ENCODE data around the gene NARF. TPM values are rescaled to one million over a fixed set of nuclear protein-coding genes. Genes with fewer than 3 reads are reported as not detected.

The NARF gene
- total RNA-seq, 2 experiments from 2014 or later = 75.0 to 151 TPM

- Histone ChIP-seq H2AFZ (ENCODE audit: low read length) (peak overlapping the region; percentile 5; the same call in 1 of the 2 replicates), H4K20me1 (ENCODE audit: insufficient read depth, low read length) (0 out of 2 replicates have a peak, but pooled peaks cover 3% of the 10 kb centered on the region), H3K79me2 (ENCODE audit: insufficient read depth, low read depth, low read length) (peaks cover 27% of the 10 kb centered on the region; the same call in 1 of the 2 replicates), H3K4me1 (ENCODE audit: insufficient read depth, low read length, poor library complexity, severe bottlenecking) (peaks cover 20% of the 10 kb centered on the region), H3K9me2 (ENCODE audit: insufficient read depth, low read length) (no peaks in the 10 kb centered on the region), H3K4me2 (ENCODE audit: low read length) (peak overlapping the region; percentile 75), H3K4me3 (ENCODE audit: low read depth, low read length, poor library complexity, severe bottlenecking) (peak overlapping the region; percentile 84), H3K36me3 (ENCODE audit: insufficient read depth, low read length) (peaks cover 28% of the 10 kb centered on the region), H3K9me3 (ENCODE audit: low read length) (no peaks in the 10 kb centered on the region), H3K27ac (ENCODE audit: low read depth, low read length, poor library complexity, severe bottlenecking) (peak overlapping the region; percentile 44)
- no TSS peak for BruUV-seq (replicated peaks)
- DNase-seq (ENCODE audit: low spot score) = peak; percentile 51
- TF ChIP-seq EZH2phosphoT487 (IDR thresholded peaks at IDR 0.05; ENCODE audit: borderline replicate concordance, low read depth, low read length) = no peak
- TF ChIP-seq CTCF (conservative IDR thresholded peaks at IDR 0.05; ENCODE audit: low read length) = no peak
- CTCF ChIA-PET (ENCODE audit: unreplicated experiment) = no interaction called here
- intact Hi-C loops (cut with micrococcal nuclease; ENCODE audit: unreplicated experiment) = loop anchor here (2.0 to 5.0 kb wide), 5 partner anchors 38 to 187 kb away; partner anchors contain the start of gene NARF
- POLR2A ChIA-PET = interaction anchor here (0.7 to 3.0 kb wide), 9 partner anchors 17 to 127 kb away, joined by 3 to 20 read pairs (median 3); no protein-coding TSS in a partner anchor
Observed at GRCh38 chr17:82419540-82419939, 39.0 kb upstream of the NARF start.

GRCh38 chr17:82424001-82424862, 34.3 kb upstream of the NARF start:
- Histone ChIP-seq H3K9me2 (ENCODE audit: insufficient read depth, low read length) (no peaks in the 10 kb centered on the region), H3K4me3 (ENCODE audit: low read depth, low read length, poor library complexity, severe bottlenecking) (no peak overlapping the region), H3K4me2 (ENCODE audit: low read length) (no peak overlapping the region), H2AFZ (ENCODE audit: low read length) (no peak overlapping the region), H3K9me3 (ENCODE audit: low read length) (no peaks in the 10 kb centered on the region), H3K27ac (ENCODE audit: low read depth, low read length, poor library complexity, severe bottlenecking) (no peak overlapping the region), H4K20me1 (ENCODE audit: insufficient read depth, low read length) (no peaks in the 10 kb centered on the region), H3K36me3 (ENCODE audit: insufficient read depth, low read length) (peaks cover 19% of the 10 kb centered on the region), H3K4me1 (ENCODE audit: insufficient read depth, low read length, poor library complexity, severe bottlenecking) (peaks cover 14% of the 10 kb centered on the region), H3K79me2 (ENCODE audit: insufficient read depth, low read depth, low read length) (peaks cover 11% of the 10 kb centered on the region; the same call in 1 of the 2 replicates)
- CTCF ChIA-PET (ENCODE audit: unreplicated experiment) = interaction anchor here (1.0 kb wide), 1 partner anchor 74 kb away, joined by 3 read pairs; no protein-coding TSS in a partner anchor
- BruUV-seq (replicated peaks) = no TSS peak
- POLR2A ChIA-PET = no interaction called here
- DNase-seq (ENCODE audit: low spot score) = peak; percentile 81
- intact Hi-C loops (cut with micrococcal nuclease; ENCODE audit: unreplicated experiment) = no loop called here
- TF ChIP-seq EZH2phosphoT487 (IDR thresholded peaks at IDR 0.05; ENCODE audit: borderline replicate concordance, low read depth, low read length) (no peak), CTCF (conservative IDR thresholded peaks at IDR 0.05; ENCODE audit: low read length) (peak; percentile 100)

GRCh38 chr17:82424863-82425159, 33.7 kb upstream of the NARF start:
- peaks cover 8% of the 10 kb centered on the region for H3K4me1 ChIP-seq (ENCODE audit: insufficient read depth, low read length, poor library complexity, severe bottlenecking)
- H3K4me3 ChIP-seq (ENCODE audit: low read depth, low read length, poor library complexity, severe bottlenecking) = no peak overlapping the region
- H3K79me2 ChIP-seq (ENCODE audit: insufficient read depth, low read depth, low read length) = peaks cover 5% of the 10 kb centered on the region; the same call in 1 of the 2 replicates
- H3K36me3 ChIP-seq (ENCODE audit: insufficient read depth, low read length) = peaks cover 18% of the 10 kb centered on the region
- TF ChIP-seq CTCF (conservative IDR thresholded peaks at IDR 0.05; ENCODE audit: low read length) (no peak; the same call in none of the 2 replicates), EZH2phosphoT487 (IDR thresholded peaks at IDR 0.05; ENCODE audit: borderline replicate concordance, low read depth, low read length) (no peak)
- H2AFZ ChIP-seq (ENCODE audit: low read length) = no peak overlapping the region
- intact Hi-C loops (cut with micrococcal nuclease; ENCODE audit: unreplicated experiment) = no loop called here
- ChIA-PET POLR2A (no interaction called here), CTCF (ENCODE audit: unreplicated experiment) (interaction anchor here (1.0 kb wide), 1 partner anchor 75 kb away, joined by 3 read pairs; no protein-coding TSS in a partner anchor)
- no peak overlapping the region for H3K27ac ChIP-seq (ENCODE audit: low read depth, low read length, poor library complexity, severe bottlenecking)
- no peaks in the 10 kb centered on the region for H3K9me2 ChIP-seq (ENCODE audit: insufficient read depth, low read length)
- H4K20me1 ChIP-seq (ENCODE audit: insufficient read depth, low read length) = no peaks in the 10 kb centered on the region
- no peak for DNase-seq (ENCODE audit: low spot score)
- BruUV-seq (replicated peaks) = no TSS peak
- no peaks in the 10 kb centered on the region for H3K9me3 ChIP-seq (ENCODE audit: low read length)
- H3K4me2 ChIP-seq (ENCODE audit: low read length) = no peak overlapping the region
